Chondrocyte (in vitro differentiated cells): Measurements from ENCODE around the gene ARVCF. TPM values are rescaled to one million over a fixed set of nuclear protein-coding genes. Genes with fewer than 3 reads are reported as not detected.
A peak's percentile ranks its signal among the peaks of the same experiment; 100 is the strongest.

Experiments
- DNase-seq: peaks from one replicate; pipeline ENCODE4 v3.0.0; 2021; ENCODE audit warnings: mixed read lengths, low spot score
- H3K27ac Mint-ChIP-seq: one replicate; pipeline ENCODE4 v1.8.0; 2021; ENCODE audit warnings: mild to moderate bottlenecking, moderate library complexity, mixed read lengths; ENCODE audit not compliant: unreplicated experiment
- H3K27me3 Mint-ChIP-seq: 2 replicates; pipeline ENCODE4 v1.8.0; 2021; ENCODE audit warnings: low read depth, mixed read lengths
- H3K36me3 Mint-ChIP-seq: 2 replicates; pipeline ENCODE4 v1.8.0; 2021; ENCODE audit warnings: low read depth, mixed read lengths
- H3K4me1 Mint-ChIP-seq: 2 replicates; pipeline ENCODE4 v1.8.0; 2021; ENCODE audit warnings: low read depth, mild to moderate bottlenecking, mixed read lengths
- H3K4me3 Mint-ChIP-seq: one replicate; pipeline ENCODE4 v1.8.0; 2021; ENCODE audit warnings: mild to moderate bottlenecking, moderate library complexity, mixed read lengths; ENCODE audit not compliant: unreplicated experiment
- H3K9me3 Mint-ChIP-seq: 2 replicates; pipeline ENCODE4 v1.8.0; 2021; ENCODE audit warnings: low read depth, mixed read lengths
- total RNA-seq: library from RNA; stranded (reverse); gene quantifications from 3 replicates; pipeline ENCODE4 v1.2.1, GENCODE V29; 2021
- TF ChIP-seq, protein P1 (sequence below): fragments of 200-600 bp; sonication (generic); IDR thresholded peaks from 2 replicates; pipeline ENCODE4 v1.5.0; 2021; ENCODE audit warnings: antibody characterized with exemption, mild to moderate bottlenecking, moderate library complexity

Gene ARVCF
- total RNA-seq, 1 donor from 2014 or later: 24.2 TPM

DNA sequence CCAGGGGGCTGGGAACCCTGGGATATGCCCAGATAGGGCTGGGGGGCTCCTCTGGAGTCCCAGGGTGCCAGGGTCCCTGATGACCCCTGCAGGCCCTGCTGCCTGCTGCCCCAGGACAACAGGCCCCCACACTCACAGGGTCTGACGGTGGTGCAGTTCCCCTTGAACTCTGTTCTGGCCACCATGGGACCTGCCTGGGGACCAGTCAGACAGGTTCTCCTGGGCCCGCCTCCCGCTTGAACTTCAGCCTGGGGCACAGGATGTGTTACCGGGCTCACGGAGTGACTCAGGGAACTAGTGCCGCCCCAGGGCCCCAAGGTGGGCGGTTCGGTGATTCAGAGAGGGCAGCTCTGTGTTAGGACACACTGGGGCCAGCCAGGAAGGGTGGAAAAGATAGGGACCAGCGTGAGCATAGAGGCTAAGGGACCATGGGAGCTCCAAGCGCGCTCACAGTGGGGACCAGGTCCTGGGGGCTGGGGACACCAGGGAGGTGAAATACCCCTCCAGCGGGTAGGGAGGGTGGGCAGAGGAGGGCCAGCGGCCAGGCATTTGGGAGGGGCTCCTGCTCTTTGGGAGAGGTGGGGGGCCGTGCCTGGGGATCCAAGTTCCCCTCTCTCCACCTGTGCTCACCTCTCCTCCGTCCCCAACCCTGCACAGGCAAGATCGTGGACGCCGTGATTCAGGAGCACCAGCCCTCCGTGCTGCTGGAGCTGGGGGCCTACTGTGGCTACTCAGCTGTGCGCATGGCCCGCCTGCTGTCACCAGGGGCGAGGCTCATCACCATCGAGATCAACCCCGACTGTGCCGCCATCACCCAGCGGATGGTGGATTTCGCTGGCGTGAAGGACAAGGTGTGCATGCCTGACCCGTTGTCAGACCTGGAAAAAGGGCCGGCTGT is 53.5 kb downstream of the ARVCF start:
- no peak overlapping the region for H3K4me3 Mint-ChIP-seq
- no peak overlapping the region for H3K27ac Mint-ChIP-seq
- peaks cover 3% of the 10 kb centered on the region for H3K36me3 Mint-ChIP-seq
- peaks cover 3% of the 10 kb centered on the region for H3K4me1 Mint-ChIP-seq
- H3K27me3 Mint-ChIP-seq: no peaks in the 10 kb centered on the region
- peak; percentile 89 for DNase-seq
- H3K9me3 Mint-ChIP-seq: no peaks in the 10 kb centered on the region
- TF ChIP-seq, protein P1, sequence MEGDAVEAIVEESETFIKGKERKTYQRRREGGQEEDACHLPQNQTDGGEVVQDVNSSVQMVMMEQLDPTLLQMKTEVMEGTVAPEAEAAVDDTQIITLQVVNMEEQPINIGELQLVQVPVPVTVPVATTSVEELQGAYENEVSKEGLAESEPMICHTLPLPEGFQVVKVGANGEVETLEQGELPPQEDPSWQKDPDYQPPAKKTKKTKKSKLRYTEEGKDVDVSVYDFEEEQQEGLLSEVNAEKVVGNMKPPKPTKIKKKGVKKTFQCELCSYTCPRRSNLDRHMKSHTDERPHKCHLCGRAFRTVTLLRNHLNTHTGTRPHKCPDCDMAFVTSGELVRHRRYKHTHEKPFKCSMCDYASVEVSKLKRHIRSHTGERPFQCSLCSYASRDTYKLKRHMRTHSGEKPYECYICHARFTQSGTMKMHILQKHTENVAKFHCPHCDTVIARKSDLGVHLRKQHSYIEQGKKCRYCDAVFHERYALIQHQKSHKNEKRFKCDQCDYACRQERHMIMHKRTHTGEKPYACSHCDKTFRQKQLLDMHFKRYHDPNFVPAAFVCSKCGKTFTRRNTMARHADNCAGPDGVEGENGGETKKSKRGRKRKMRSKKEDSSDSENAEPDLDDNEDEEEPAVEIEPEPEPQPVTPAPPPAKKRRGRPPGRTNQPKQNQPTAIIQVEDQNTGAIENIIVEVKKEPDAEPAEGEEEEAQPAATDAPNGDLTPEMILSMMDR: no peak

DNA sequence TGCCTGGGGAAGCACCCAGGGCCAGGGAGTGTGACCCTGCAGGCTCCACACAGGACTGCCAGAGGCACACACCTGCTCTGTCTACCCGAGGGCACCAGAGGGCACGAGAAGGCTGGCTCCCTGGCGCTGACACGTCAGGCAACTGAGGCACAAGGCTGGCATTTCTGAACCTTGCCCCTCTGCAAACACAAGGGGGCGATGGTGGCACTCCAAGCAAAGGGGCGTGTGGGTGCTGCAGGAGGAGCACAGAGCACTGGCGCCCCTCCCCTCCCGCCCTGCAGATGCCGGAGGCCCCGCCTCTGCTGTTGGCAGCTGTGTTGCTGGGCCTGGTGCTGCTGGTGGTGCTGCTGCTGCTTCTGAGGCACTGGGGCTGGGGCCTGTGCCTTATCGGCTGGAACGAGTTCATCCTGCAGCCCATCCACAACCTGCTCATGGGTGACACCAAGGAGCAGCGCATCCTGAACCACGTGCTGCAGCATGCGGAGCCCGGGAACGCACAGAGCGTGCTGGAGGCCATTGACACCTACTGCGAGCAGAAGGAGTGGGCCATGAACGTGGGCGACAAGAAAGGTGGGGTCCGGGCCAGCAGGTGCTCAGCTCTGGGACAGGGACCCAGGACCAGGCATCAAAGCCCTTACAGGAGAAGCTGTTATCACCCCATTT is 54.2 kb downstream of the ARVCF start:
- peaks cover 3% of the 10 kb centered on the region for H3K36me3 Mint-ChIP-seq
- no peak overlapping the region for H3K4me3 Mint-ChIP-seq
- TF ChIP-seq, protein P1: peak; percentile 79
- peak; percentile 89 for DNase-seq
- no peaks in the 10 kb centered on the region for H3K9me3 Mint-ChIP-seq
- no peak overlapping the region for H3K27ac Mint-ChIP-seq
- H3K27me3 Mint-ChIP-seq: no peaks in the 10 kb centered on the region
- peaks cover 3% of the 10 kb centered on the region for H3K4me1 Mint-ChIP-seq

DNA sequence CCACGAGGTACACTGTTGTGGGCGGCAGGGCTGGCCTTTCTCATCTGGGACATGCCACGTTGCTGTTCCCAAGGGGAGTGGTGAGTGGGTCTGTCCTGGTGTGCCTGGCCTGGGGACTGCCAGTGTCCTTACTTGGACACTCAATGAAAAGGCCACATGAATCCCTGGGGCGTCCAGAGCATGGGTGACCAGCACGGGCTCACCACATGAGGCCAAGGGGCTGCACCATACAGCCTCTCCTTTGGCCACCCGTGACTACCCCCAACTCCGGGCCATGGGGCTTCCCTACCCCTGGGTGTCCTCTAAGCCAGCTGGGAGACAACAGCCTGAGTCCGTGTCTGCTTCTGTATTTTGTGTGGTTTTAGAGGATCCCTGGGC is 54.8 kb downstream of the ARVCF start:
- Mint-ChIP-seq H3K4me1 (peaks cover 3% of the 10 kb centered on the region), H3K4me3 (no peak overlapping the region), H3K9me3 (no peaks in the 10 kb centered on the region), H3K36me3 (no peaks in the 10 kb centered on the region), H3K27me3 (no peaks in the 10 kb centered on the region), H3K27ac (no peak overlapping the region)
- no peak for DNase-seq
- TF ChIP-seq, protein P1: no peak

DNA sequence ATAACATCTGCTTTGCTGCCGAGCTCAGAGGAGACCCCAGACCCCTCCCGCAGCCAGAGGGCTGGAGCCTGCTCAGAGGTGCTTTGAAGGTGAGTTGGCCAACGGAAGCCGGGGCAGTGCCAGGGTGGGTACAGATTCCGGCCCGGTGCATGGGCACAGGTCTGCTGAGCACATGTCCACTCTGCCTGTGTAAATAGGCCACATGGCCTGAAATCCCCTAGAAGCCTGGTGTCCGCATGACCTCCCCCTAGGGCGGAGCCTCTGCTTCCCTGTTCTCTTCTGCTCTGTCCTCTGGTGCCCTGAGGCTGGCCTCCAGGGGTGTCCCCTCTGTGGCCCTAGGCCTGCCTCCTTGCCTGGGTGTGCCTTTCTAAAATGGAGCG is 55.4 kb downstream of the ARVCF start:
- TF ChIP-seq, protein P1: no peak
- Mint-ChIP-seq H3K36me3 (no peaks in the 10 kb centered on the region), H3K27ac (no peak overlapping the region), H3K9me3 (no peaks in the 10 kb centered on the region), H3K27me3 (no peaks in the 10 kb centered on the region), H3K4me3 (no peak overlapping the region), H3K4me1 (peaks cover 3% of the 10 kb centered on the region)
- DNase-seq: peak; percentile 68

DNA sequence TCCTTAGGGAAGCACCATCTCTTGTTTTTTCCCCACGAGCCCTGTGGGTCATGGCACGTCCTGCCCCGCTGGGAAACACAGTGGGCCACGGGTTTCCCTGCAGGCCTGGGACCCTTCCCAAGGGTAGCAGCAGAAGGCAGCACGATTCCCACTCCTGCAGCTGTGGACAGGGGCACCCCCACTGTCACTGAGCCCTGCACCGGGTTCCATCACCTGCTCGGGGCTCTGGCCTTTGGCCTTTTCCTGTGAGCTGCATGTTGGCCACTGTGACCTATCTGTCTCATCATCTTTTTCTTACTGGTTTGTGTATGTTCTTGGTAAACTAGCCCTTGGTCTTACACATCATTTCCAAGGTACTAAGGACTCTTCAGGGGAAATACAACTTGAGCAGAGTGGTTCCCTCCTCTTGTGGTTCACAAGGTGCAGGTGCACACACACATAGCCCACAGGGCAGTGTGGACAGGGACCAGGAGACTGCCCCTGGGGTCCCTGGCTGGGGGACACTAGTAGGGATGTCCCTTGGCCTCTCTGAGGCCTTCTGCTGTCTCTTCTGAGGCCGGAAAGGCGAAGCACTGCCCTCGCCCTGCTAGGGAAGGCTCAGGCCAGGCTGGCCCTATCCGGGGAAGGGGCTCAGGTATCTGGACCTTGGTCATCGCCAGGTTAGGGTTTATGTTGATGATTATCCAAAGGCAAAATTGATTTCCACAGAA is 56.0 kb downstream of the ARVCF start:
- H3K27me3 Mint-ChIP-seq: no peaks in the 10 kb centered on the region
- peaks cover 4% of the 10 kb centered on the region for H3K4me1 Mint-ChIP-seq
- H3K27ac Mint-ChIP-seq: no peak overlapping the region
- peak; percentile 63 for DNase-seq
- no peaks in the 10 kb centered on the region for H3K36me3 Mint-ChIP-seq
- H3K4me3 Mint-ChIP-seq: no peak overlapping the region
- TF ChIP-seq, protein P1: no peak
- H3K9me3 Mint-ChIP-seq: no peaks in the 10 kb centered on the region
